ENCODE data around the gene SDF4. TPM values are rescaled to one million over a fixed set of nuclear protein-coding genes. Genes with fewer than 3 reads are reported as not detected.

Gene SDF4
- total RNA-seq, 1 donor from 2014 or later, result 308 TPM

DNA sequence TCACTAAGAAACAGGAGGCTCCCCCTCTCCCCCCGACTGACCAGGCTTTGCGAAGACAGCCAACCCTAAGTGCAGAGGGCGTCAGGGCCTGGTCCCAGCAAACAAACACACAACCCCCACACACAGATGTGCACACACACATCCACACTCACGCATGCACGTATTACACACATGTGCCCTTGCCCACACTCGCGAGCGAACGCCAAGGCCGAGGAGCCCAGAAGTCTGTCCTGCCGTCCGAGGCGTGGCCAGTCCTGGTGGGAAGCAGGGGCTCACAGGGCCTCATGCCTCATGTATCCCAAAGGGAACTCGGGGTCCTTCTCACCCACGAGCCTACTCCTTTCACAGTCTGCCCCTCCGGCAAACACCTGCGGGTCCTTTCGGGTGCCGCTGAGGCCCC, 2.0 kb downstream of the SDF4 start:
- no peak for DNase-seq (ENCODE audit: extremely low read depth, low read depth, low spot score)

DNA sequence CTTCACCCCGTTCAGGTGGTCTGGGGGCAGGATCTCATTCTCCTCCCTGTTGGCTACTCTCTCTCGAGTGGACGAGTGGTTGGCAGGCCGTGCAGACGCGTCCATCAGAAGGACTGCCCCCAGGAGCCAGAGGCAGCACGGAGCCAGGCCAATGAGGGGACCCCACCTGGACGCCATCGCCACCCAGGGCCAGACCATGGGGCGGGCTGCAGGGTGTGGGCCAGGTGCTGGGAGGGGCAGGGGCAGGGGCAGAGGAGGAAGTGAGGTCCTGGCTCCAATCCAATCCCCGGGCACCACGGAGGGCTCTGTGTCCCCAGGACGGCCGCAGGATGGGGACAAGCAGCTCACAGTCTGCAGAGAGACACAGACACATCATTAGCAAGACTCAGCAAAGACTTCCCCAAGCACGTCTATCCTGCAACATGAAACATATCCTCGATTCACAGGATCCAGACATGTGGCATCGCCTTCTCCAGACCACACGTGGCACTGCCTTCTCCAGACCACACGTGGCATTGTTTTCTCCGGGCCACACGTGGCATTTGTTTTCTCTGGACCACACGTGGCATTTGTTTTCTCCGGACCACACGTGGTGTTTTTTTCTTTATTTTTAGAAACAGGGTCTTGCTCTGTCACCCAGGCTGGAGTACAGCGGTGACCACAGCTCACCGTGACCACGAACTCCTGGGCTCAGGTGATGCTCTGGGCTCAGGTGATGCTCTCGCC, 3.0 kb downstream of the SDF4 start:
- no peak for DNase-seq (ENCODE audit: extremely low read depth, low read depth, low spot score)

DNA sequence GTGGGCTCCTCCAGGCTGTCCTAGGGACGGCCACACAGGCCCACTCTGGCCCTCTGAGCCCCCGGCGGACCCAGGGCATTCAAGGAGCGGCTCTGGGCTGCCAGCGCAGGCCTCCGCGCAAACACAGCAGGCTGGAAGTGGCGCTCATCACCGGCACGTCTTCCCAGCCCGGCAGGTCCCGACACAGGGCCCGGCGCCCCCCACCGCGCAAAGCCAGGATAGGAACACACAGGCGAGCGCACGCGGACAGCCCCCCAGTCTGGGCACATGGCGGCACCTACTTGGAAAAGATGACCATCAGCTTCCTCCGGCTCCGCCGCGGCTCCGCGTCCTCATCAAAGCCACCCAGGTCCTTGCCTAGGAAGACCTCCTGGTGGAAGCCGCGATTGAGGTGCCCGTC, 3.6 kb downstream of the SDF4 start:
- no peak for DNase-seq (ENCODE audit: extremely low read depth, low read depth, low spot score)

DNA sequence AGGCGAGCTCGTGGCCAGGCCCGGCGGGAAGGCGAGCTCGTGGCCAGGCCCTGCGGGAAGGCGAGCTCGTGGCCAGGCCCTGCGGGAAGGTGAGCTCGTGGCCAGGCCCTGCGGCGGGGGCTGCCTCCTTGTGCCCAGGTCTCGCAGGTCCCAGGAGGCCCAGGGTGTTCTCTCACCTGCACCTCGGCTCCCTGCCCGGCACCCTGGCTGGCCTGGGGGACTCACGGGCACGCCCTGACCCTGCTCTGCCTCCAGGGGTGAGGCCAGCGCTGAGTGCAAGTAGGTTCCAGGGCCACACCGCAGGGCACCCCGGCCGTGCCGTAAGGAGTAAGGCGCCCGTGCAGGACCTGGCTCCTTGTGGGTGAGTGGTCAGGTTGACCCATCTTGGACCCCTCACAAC, 4.4 kb downstream of the SDF4 start:
- DNase-seq (ENCODE audit: extremely low read depth, low read depth, low spot score), result no peak

DNA sequence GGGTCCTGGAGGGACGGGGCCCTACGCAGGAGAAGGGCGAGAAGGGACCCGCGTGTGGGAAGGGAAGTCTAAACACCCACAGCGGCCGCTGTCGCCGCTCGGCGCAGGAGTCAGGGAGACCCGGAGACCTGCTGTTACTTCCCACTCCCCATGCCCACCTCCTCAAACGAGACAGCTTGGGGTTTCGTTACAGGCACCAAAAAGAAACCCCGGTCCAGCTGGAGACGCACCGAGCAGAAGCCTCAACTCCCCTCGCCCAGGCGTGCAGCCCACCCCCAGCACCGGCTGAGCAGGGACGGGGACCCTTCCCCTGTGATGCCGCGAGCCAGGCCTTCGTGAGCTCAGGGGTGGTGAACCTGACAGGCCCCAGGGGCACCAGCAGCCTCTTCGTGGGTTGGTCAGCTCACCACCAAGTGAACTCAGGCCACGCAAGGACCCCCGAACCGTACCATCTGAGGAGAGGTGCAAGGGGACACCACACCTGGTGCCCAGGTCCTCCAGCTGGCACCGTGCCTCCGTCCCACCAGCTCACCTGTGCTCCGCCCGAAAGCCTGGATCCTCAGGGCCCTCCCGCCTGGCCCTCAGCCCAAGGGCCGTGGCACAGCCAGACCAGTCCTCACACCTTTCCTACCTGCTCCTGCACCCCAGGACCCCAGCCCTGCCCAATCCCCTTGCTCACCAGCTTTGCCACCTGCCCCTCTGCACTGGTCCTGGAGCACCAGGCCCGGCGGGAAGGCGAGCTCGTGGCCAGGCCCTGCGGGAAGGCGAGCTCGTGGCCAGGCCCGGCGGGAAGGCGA, 5.0 kb downstream of the SDF4 start:
- no peak for DNase-seq (ENCODE audit: extremely low read depth, low read depth, low spot score)

DNA sequence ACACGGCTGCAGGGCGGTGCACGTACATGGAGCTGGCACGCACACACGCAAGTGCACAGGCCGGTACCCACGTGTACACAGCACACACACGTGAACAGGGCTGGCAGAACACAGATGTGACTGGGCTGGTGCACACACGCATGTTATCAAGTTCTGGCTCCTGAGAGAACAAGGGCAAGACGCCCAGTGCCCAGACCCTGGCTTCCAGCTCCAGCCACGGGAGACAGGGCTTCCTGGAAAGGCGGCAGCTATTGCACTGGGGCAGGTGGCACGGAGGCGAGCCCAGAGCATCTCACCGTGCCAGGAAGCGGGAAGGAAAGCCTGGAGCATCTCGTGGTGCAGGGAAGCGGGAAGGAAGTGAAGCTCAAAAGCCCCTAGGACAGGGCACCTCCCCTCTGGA, 5.9 kb downstream of the SDF4 start:
- DNase-seq (ENCODE audit: extremely low read depth, low read depth, low spot score), result no peak

DNA sequence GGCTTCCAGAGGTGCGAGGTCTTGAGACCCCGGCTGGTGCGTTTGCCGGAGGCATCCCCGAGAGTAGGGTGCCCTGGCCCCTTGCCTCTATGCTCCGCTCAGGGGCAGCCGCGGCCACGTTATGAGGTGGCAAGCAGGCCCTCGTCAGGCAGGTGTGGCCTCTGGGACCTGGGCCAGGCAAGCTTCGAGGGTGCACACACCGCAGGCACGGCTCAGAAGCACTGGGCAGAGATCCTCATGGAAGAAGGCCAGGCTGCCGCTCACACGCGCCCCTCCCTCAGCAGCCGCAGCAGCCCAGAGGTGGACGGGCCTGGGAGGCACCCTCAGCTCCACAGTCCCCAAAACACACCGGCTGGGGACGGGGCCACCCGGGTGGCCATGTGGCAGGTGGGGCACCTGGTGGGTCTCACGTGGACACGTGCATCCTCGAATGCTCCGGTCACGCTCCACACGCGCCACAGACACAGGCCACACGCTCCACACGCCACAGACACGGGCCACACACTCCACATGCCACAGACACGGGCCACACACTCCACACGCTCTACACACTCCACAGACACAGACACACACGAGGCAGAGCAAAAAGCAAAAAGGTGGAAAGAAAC, 6.5 kb downstream of the SDF4 start:
- DNase-seq (ENCODE audit: extremely low read depth, low read depth, low spot score), result no peak

DNA sequence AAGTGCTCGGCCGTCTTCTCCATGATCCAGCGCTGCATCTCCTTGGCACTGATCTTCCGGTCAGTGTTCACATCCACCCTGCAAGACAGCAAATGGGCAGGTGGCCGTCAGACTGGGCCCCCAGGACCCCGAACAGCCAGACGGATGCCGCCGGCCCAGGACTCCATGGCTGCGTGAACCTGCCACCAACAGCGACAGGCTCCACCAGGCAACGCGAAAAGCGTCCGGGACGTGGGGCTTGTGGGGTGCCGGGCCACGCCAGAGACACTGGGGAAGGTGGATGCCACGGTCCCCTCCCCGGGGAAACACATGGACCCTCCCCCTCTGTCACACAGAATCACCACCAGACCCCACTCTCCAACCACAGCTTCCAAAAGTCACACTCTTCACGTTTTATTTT, 7.9 kb downstream of the SDF4 start:
- no peak for DNase-seq (ENCODE audit: extremely low read depth, low read depth, low spot score)

DNA sequence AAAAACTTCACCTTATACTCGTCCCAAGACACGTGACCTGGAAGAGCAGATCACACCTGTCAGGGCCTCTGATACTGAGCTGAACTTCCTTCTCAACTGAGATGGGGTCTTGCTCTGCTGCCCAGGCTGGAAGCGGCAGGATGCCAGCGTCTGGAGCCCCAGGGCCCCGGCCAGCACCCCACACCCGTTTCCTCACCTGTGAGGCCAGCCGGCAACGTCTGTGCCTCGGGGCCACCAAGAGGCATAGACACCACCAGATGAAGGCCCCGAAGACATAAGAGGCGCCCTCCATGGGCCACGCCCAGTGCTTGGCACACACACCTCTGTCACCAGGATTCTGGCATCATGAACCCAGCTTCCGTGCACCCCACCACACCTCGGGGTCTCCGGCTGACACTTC, 8.5 kb downstream of the SDF4 start:
- DNase-seq (ENCODE audit: extremely low read depth, low read depth, low spot score), result no peak

DNA sequence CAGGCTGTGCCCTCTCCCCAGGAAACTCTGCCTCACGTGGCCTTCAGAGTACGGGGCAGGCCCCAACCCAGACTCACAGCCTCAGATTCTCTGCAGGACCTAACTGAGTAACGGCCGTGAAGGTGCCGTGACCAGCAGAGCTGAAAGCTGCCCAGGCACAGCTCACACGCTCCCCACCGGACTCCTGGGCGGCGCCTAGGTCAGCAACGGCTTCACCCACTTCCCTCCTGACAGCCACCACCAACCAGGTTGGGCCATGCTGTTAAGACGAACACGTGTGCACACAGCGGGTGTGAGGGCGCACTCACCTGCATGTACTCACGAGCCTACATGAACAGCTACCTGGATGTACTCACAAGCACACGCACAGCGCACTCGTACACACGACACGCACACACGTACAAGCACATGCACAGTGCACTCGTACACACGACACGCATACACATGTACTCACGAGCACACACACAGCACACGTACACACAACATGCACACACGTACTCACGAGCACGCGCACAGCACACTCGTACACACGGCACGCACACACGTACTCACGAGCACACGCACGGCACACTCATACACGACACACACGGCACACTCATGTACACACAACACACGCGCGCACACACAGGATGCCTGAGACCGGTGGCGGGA, 9.1 kb downstream of the SDF4 start:
- no peak for DNase-seq (ENCODE audit: extremely low read depth, low read depth, low spot score)

DNA sequence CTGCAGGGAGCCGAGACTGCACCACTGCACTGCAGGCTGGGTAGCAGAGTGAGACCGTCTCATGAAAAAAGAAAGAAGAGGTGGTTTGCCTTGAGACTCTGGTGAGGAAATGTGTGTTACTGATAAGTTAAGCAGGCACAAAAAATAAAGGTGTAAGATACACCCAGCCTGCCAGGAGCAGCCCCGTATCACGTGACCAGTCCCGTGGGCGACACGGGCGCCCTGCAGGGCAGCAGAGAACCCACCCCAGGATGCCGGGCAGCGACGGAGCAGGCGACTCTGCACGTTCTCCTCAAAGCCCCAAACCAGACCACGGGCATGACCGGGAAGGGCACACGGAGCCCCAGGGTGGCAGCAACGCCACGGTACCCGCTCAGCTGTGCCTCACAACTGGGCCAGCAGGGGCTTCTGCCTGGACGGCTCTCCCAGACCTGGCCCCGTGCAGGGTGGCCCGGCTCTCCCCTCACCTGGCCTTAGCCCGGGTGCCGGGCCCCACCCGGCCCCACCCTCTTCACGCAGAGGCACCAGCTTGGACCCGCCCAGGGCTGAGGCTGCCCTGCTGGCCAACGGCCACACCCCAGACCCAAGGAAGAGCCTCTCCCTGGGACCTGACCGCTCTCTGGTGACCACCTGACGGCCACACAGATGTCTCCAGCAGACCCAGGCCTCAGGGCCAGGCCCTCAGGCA, 9.8 kb downstream of the SDF4 start:
- no peak for DNase-seq (ENCODE audit: extremely low read depth, low read depth, low spot score)

DNA sequence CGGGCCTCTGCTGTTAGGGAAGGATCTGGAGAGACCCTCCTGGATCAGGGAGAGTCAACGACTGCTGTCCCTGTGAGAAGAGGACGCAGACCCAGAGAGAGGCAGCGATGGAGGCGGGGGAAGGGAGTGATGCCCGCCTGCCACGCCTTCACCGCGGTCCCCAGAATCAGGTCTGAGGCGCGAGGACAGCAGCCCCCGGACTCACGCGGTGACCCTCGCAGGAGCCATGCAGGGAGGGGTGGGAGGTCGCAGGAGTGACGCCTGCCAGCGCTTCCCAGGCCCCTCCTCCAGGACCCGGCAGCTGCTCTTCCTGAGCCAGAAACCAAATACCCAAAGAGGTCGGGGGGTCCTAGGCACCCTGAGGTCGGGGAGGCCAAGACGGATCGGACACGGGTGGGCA, 11.6 kb downstream of the SDF4 start:
- no peak for DNase-seq (ENCODE audit: extremely low read depth, low read depth, low spot score)

DNA sequence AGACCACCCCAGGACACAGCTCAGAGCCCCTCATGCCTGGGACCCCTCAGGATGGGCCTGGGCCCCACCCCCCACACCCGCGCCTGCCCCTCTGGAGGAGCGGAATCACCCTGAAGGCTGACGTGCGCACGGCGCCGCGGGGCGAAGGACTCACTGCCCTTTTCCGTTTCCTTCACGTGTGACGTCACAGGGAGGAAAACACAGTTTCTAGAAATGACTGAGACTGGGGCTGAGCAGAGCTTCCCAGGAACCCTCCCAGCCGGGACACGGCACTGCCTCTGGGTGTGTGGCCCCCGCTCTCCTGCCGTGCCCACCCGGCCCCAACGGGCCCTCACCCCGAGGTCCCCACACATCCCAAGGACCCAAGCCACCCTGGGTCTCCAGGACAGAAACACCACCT, 12.5 kb downstream of the SDF4 start:
- DNase-seq (ENCODE audit: extremely low read depth, low read depth, low spot score), result no peak

DNA sequence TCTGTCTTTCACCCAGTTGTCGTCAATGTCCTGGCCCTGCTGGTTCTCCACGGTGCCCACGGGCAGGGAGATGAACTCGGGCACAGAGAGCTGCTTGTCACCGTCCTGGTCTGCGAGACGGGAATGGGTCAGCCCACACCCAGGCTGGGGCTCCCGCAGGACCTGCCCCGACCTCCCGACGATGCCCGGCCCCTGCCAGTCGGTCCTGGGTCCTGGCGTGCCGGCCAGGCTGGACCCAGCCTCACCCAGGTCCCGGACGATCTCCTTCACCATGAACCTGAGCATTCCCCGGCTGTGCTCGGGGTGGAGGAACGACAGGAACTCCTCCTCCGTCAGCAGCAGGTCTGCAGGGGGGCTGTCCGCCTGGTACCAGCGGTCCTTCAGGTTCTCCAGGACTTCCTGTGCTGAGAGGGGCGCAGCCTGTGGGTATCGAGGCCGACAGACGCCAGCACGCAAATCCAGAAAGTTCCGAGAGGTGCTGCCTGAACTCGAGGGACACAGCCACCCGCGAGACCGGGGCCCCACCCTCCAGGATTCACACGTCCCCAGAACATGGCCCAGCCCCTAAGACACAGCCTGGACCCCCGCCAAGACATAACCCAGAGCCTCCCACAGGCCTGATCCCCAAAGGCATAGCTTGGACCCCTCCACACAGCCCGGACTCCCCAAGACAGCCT, 13.1 kb downstream of the SDF4 start:
- no peak for DNase-seq (ENCODE audit: extremely low read depth, low read depth, low spot score)

DNA sequence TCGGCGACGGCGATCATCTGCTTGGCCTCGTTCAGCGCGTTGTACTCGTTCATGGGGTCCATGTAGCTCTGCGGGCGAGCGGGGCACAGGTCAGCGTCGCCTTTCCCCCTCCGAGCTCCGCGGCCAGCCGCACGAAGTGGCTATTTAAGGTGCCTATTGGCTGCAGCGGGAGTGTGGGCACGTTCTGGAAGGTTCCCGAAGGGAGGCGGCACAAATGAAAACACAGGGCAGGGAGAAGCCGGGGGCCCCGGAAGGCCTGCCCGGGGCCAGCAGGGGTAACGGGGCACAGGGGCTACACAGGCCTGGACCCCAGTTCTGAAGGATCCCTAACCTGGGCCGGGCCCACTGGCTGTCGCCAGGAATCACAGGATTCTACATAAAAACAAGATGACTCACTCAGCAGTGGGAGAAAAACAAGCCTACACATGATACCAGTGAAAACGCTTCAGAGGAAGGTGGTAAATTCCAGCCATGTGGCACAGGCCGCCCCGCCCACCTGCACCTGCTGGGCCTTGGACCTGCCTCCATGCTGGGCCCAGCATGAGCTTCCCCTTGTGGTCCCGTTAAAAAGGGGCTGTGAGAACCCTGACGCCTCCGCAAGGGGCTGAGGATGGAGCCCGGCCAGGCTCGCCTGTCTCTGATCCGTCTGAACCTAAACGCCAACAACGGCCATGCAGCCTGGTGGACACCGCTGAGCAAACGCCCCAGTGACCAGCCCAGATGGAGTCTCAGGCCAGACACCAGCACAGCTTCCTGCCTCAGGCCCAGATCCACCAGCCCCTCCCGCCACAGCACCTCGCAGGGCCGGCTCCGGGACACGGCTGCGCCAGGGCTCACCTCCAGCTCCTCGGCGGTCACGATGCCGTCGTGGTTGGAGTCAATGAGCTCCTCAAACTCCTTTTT, 13.9 kb downstream of the SDF4 start:
- no peak for DNase-seq (ENCODE audit: extremely low read depth, low read depth, low spot score)

DNA sequence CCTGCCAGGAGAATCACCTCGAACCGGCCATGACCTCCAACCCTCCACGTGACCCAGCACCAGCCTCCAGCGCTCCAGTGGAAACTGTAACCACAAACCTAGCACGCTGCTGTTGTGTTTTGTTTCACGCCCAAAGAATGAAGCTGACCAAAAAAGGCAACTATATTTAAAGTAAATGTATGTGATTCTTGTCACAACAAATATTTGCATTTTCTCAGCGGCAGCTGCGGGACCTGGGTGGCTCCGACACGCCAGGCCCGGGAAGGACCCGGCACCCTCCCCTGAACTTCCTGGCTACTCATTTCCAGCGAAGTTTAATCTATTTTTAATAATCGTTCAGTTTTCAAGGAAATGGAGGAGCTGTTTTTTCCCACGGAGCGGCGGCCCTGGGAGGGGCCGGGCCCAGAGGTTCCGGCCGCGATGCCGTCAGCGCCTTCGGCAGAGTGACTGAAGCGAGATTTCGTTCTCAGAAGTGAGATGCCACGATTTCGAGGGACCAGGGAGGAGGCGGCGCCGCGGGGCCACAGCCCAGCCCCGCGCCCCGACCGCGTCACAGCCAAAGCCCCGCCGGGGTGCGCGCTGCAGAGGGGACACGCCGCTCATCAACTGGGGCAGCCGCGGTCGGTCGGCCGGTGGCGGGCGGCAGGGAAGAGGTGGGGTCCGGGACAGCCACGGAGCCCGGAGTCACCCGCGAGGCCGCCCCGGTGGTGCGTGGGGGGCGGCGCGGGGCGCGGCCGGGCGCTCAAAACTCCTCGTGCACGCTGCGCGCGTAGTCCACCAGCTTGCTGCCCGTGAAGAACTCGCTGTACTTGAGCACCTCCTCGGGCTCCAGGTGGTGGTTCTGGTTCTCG, 14.8 kb downstream of the SDF4 start:
- no peak for DNase-seq (ENCODE audit: extremely low read depth, low read depth, low spot score)

DNA sequence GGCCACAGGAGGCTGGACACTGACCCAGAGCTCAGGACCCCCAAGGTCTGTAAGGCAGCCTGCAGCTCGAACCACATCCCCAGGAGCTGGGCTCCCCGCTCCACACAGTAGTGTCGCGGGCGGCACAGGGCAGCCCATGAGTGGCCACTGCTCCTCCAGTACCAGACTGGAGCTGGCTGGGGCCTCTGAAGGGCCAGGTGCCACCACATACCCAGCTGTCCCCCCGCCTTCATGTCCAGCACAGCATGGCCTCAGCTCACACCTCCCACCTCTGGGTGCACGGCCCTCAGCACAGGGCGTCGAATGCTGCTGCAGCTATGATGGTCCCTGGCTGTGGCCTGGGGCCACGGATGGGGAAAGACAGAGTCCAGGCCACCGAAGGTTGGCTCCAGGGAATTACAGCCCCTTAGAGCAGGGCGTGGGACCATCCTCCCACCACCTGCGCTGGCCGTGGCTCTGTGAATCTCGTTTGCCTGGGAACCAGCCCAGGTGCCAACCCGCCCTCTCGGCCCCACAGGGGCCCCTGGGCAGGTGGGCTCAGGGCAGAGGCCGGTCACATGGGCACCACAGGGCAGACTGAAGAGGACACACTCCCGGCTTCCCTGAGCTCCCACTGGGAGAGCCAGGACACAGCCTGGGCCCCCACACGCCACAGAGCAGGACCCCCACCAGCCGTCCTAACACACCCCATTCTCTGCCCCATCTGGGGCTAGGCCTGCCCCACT, 15.8 kb downstream of the SDF4 start:
- no peak for DNase-seq (ENCODE audit: extremely low read depth, low read depth, low spot score)
